ENCODE measurements around the gene CLSTN3. TPM values are rescaled to one million over a fixed set of nuclear protein-coding genes. Genes with fewer than 3 reads are reported as not detected.

Gene CLSTN3
- total and polyA plus RNA-seq, 10 of the 15 experiments (the other 5 are each of a cell fraction or from before 2014, with no cell fraction given), result 0.09 to 35.9 (median 11.3) TPM

GRCh38 chr12:7081037-7081436, 49.1 kb upstream of the CLSTN3 start (continued):
- TF ChIP-seq ZNF24 (IDR thresholded peaks at IDR 0.05), result no peak
- TF ChIP-seq CHD1 (IDR thresholded peaks at IDR 0.05; ENCODE audit: low read depth, low read length), result no peak
- TF ChIP-seq SREBF2 (IDR thresholded peaks at IDR 0.05; ENCODE audit: low read length), result no peak

GRCh38 chr12:7083125-7083524, 47.0 kb upstream of the CLSTN3 start:
- ATAC-seq (no peak), FAIRE-seq (no peak)
- POLR2A ChIA-PET, result no interaction called here
- TF ChIP-seq NR2C1 (IDR thresholded peaks at IDR 0.05), result no peak
- no peak for TF ChIP-seq MTA2 (IDR thresholded peaks at IDR 0.05; ENCODE audit: low read depth)
- no peak for TF ChIP-seq PAX8 (IDR thresholded peaks at IDR 0.05)
- no peak for TF ChIP-seq CEBPZ (IDR thresholded peaks at IDR 0.05; ENCODE audit: low read depth, low read length)
- TF ChIP-seq CBX5 (IDR thresholded peaks at IDR 0.05; ENCODE audit: low read depth), result no peak
- no peak for TF ChIP-seq ESRRA (IDR thresholded peaks at IDR 0.05; ENCODE audit: low read length)
- TF ChIP-seq ASH2L (IDR thresholded peaks at IDR 0.05; ENCODE audit: borderline replicate concordance, low read depth), result no peak
- no peak for TF ChIP-seq E2F8 (IDR thresholded peaks at IDR 0.05; ENCODE audit: low read depth, partially characterized antibody)
- no peak for TF ChIP-seq SMC3 (IDR thresholded peaks at IDR 0.05; ENCODE audit: borderline replicate concordance, low read length)
- no peak for TF ChIP-seq ZBTB4 (CRISPR knock-in tag; IDR thresholded peaks at IDR 0.05)

More at GRCh38 chr12:7083125-7083524, 47.0 kb upstream of the CLSTN3 start:
- no peaks in the 10 kb centered on the region for H3K4me1 ChIP-seq (ENCODE audit: control insufficient read depth, insufficient read depth, low read length)
- H3K9ac ChIP-seq (ENCODE audit: control insufficient read depth, insufficient read depth, low read length), result no peak overlapping the region
- DNase-seq (ENCODE audit: low read depth, low spot score), result no peak
- H2AFZ ChIP-seq (ENCODE audit: control insufficient read depth, low read depth, low read length), result no peak overlapping the region
- no peak overlapping the region for H3K27ac ChIP-seq (ENCODE audit: control insufficient read depth, insufficient read depth)
- BruUV-seq (replicated peaks), result no TSS peak
- H3K4me2 ChIP-seq (ENCODE audit: control insufficient read depth, insufficient read depth), result no peak overlapping the region
- H3K27me3 ChIP-seq (replicated peaks in 1 of 2; ENCODE audit: control insufficient read depth in 2 of 2, insufficient read depth in 2 of 2, low read length in 1 of 2), result no peaks in the 10 kb centered on the region
- intact Hi-C loops (cut with micrococcal nuclease; ENCODE audit: unreplicated experiment), result no loop called here
- ChIA-PET SMC1A (ENCODE audit: uncharacterized antibody, unreplicated experiment) (no interaction called here), CTCF (no interaction called here), RAD21 (ENCODE audit: unreplicated experiment) (no interaction called here)
- no peaks in the 10 kb centered on the region; the same call in 2 of the 3 replicates for H3K9me3 ChIP-seq (replicated peaks; ENCODE audit: control insufficient read depth, insufficient read depth, low read length)
- no peaks in the 10 kb centered on the region for H3K36me3 ChIP-seq (ENCODE audit: control insufficient read depth in 2 of 2, insufficient read depth in 2 of 2, low read length in 1 of 2)
- H4K20me1 ChIP-seq (ENCODE audit: control insufficient read depth, insufficient read depth), result no peaks in the 10 kb centered on the region
- H3K4me3 ChIP-seq, result no peak overlapping the region
- H3K79me2 ChIP-seq (ENCODE audit: control insufficient read depth, insufficient read depth, low read length), result no peaks in the 10 kb centered on the region
- in situ Hi-C loops (cut with MboI), result no loop called here
